Activated CD8-positive, alpha-beta memory T cell treated with anti-CD3 and anti-CD28 coated beads for 4 hours (primary cell): Measurements from ENCODE around the gene SCP2.
"Not testable (repeated sequence)": the region's sequence is repeated elsewhere in the genome, so short reads cannot be mapped to it uniquely, and the experiment has no call there.

Source experiments
- DNase-seq, 2 donors: peaks; one replicate each; pipeline ENCODE4 v3.0.0-alpha.2; 2020; ENCODE audit warnings: low read depth in 2 of 2

Gene SCP2

DNA sequence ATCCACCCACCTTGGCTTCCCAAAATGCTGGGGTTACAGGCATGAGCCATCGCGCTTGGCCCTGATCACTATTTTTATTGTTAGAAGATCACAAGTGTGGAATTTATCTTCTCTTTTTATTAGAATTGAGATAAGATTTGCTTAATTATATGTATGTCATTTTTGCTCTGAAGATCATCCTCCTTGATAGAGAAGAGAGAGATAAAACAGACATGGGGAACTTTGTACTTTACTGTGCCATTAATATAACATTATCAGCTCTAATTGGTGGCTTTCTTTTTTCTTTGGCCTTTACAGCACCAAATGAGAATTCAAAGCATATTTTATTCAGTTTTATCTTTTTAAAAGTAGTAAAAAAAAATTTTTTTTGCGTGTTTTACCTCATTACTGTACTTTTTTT lies 46.8 kb downstream of the SCP2 start:
- no peak for DNase-seq

GRCh38 chr1:52976183-52977035 lies 49.3 kb downstream of the SCP2 start:
- DNase-seq: no peak

DNA sequence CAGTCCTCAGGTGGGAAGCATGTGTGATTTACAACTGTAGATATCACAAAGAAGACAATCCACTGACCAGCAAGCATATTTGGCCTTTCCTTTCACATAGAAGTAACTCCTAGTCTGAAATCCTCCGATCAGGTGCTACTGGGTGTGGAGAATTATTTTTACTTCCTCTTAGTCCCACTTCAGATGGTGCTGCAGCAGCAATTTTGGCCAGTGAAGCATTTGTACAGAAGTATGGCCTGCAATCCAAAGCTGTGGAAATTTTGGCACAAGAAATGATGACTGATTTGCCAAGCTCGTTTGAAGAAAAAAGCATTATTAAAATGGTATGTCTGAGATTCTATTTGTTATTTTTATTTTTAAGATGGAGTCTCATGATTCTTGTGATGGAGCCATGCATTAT lies 51.0 kb downstream of the SCP2 start:
- no peak for DNase-seq

DNA sequence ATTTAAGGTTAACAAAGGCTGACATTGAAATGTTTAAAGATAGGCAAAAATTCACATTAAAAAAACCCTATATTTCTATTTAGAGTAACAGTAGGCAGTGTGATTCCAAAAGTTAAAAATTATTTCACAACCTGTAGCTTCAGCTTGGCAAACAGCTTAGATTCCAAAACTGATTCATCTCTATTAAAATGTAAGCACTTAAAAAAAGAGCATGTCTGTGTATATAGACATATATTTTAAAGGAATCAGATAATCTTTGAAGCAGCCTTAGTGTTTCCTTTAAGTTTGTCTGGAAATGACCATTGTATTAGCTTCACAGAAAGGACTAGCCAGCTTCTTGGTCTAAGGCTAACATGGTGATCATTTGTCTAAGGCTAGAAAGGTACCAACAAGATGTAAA lies 65.7 kb downstream of the SCP2 start:
- DNase-seq: not testable (repeated sequence)

DNA sequence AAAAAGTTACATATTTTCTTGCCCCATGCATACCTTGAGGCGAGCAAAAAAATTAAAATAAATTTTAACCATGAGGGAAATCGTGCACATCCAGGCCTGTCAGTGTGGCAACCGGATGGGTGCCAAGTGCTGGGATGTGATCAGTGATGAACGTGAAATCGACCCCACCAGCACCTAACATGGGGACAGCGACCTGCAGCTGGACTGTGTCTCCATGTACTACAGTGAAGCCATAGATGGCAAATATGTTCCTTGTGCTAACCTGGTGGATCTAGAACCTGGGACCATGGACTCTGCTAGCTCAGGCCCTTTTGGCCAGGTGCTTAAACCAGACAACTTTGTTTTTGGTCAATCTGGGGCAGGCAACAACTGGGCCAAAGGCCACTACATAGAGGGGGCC lies 67.6 kb downstream of the SCP2 start:
- DNase-seq: no peak

- DNase-seq: no peak
These were observed 69.6 kb downstream of the SCP2 start for GRCh38 chr1:52996653-52997052.

- no peak for DNase-seq
These were observed 74.1 kb downstream of the SCP2 start for GRCh38 chr1:53001128-53001527.

DNA sequence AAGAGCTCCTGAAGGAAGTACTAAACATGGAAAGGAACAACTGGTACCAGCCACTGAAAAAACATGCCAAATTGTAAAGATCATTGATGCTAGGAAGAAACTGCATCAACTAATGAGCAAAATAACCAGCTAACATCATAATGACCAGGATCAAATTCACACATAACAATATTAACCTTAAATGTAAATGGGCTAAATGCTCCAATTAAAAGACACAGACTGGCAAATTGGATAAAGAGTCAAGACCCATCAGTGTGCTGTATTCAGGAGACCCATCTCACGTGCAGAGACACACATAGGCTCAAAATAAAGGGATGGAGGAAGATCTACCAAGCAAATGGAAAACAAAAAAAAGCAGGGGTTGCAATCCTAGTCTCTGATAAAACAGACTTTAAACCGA lies 79.5 kb downstream of the SCP2 start:
- not testable (repeated sequence) for DNase-seq

DNA sequence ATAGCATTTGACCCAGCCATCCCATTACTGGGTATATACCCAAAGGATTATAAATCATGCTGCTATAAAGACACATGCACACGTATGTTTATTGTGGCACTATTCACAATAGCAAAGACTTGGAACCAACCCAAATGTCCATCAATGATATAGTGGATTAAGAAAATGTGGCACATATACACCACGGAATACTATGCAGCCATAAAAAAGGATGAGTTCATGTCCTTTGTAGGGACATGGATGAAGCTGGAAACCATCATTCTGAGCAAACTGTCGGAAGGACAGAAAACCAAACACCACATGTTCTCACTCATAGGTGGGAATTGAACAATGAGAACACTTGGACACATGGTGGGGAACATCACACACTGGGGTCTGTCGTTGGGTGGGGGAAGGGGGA lies 83.2 kb downstream of the SCP2 start:
- not testable (repeated sequence) for DNase-seq

GRCh38 chr1:53011175-53011574 lies 84.1 kb downstream of the SCP2 start:
- DNase-seq: no peak

- DNase-seq: peak; percentile 37 to 45
These were observed 87.9 kb downstream of the SCP2 start for GRCh38 chr1:53014791-53015507.

DNA sequence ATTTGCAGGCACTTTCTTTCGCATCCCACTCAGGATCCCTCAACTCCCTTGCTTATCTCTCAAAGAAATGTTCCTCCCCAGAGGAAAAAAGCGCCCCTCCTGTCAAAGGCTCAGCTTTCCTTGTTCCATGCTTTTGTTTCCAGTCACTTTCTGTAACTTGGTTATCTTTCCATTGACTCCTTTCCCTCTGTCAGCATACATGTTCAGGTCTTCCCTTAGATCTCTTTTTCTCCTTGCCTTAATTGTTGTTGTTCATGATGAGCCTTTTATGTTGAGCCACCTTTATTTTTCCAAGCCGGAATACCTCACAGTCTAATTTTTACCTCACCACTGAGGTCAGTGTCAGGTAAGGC lies 88.4 kb downstream of the SCP2 start:
- DNase-seq: no peak

DNA sequence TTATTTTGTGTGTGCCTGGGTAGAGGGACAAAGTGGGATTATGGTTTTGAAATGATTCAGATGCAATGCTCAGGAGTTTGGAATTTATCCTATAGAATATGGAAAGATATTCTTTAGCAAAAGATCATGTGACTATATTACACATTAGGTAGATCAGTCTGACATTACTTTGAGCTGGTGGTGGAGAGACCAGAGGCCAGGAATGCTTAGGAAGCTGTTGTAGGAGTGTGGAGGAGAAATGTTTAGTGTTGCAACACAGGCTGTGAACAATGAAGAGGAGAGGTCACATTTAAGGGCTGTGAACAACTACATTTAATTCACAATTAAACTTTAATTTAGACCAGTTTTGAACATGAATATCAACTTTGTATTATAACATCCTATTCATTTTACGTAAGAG lies 89.6 kb downstream of the SCP2 start:
- no peak for DNase-seq

DNA sequence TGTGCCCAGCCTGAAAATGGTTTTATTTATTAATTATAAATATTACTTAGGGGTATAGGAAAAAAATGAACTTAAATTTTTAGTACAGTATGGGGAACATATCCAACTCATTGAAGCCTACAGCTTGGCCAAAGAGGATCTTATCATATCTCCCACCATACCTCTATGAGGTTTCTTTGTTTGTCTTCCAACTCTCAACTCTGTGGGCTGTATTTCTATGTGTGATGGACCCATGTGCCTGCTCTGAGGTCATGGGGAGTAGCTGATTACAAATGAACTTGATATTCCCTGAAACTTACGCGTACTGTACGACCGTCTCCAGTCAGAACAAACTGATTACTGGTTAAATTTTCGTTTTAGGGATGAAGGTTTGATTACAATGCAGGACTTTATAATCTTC lies 93.5 kb downstream of the SCP2 start:
- DNase-seq: no peak

DNA sequence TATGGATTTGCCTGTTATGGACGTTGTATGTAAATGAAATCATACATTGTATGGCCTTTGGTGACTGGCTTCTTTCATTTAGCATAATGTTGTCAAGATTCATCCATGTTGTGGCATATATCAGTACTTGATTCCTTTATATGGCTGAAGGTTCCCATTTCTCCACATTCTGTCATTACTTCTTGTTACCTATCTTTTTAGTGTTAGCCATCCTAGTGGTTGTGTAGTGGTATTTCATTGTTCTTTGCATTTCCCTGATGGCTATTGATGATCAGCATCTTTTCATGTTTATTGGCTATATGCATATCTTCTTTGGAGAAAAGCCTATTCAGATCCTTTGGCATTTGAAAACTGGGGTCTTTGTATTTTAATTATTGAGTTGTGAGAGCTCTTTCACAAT lies 95.1 kb downstream of the SCP2 start:
- no peak for DNase-seq

DNA sequence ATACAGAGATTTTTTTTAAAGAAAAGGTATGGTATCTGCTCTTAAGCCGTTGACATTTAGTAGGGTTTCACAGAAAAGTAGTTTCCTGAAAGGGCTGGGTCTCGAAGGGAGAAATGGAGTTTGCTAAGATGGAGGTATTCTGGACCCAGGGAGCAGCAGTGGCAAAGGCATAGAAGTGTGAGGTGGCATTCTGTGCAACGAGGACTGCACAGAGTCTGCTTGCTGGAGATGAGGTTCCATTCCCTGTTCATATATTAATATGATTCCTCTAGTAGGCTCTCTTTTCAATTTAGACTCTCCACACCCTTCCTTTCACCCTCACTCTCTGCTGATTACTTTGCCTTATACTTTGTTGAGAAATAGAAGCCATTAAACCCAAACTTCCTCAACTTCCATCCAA lies 96.5 kb downstream of the SCP2 start:
- DNase-seq: no peak

GRCh38 chr1:53024117-53024516 lies 97.0 kb downstream of the SCP2 start:
- no peak for DNase-seq

- no peak for DNase-seq
These were observed 98.1 kb downstream of the SCP2 start for GRCh38 chr1:53025034-53025768.

DNA sequence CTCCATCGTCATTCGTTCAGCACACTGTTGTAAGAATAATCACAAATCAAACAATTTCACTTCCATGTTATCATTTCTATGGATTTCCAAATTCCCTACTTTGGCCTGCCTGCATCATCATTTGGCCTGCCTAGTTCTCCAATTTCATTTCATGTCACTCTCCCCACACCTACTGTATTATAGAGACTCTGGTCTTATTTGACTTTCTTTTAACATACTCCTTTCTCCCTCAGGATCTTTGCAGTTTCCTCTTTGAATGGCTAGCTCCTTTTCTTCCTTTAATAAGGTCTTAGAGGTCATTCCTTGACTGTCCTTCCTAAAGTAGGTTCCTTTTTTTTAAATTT lies 98.7 kb downstream of the SCP2 start:
- DNase-seq: no peak

GRCh38 chr1:53026254-53026653 lies 99.2 kb downstream of the SCP2 start:
- DNase-seq: no peak

DNA sequence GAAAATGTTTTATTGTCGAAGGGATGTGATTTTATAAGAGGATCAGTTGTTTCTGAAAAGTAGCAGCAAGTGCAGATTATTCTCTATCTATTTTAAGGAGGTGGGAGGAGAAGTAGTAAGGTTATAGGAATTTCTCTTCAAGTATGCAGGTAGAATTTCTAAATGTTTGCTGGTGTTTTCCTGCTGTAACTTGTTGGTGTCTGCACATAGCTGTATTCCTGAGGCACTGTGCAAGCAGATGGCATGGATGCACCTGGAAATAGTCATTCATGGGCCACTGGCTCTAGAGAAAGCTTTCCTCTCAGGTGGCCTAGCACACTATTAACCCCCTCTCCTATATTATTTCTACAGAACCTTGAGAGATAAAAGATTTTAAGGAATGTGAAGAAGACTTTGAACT lies 104.7 kb downstream of the SCP2 start:
- DNase-seq: no peak

- no peak for DNase-seq
These were observed 110.1 kb downstream of the SCP2 start for GRCh38 chr1:53037159-53037558.

- DNase-seq: no peak
These were observed 111.5 kb downstream of the SCP2 start for GRCh38 chr1:53038566-53038965.
